ENCODE data around the gene ELOVL2. TPM values are rescaled to one million over a fixed set of nuclear protein-coding genes. Genes with fewer than 3 reads are reported as not detected.
"Not testable (repeated sequence)": the region's sequence is repeated elsewhere in the genome, so short reads cannot be mapped to it uniquely, and the experiment has no call there.

Gene ELOVL2
- total and polyA plus RNA-seq, 2 experiments from 2014 or later, result 0.06 TPM; not detected in 1

- no peak overlapping the region for H3K27ac ChIP-seq
- DNase-seq (ENCODE audit: low read depth in 1 of 2, low spot score in 1 of 2), result peak in 1 of 2 donors; percentile 60
These were observed 34.8 kb downstream of the ELOVL2 start for GRCh38 chr6:11009353-11009752.

GRCh38 chr6:11008821-11009220 is 35.3 kb downstream of the ELOVL2 start:
- TF ChIP-seq CTCF (IDR thresholded peaks at IDR 0.05; ENCODE audit: low read depth, low read length), result no peak
- Histone ChIP-seq H3K4me3 (no peak overlapping the region), H3K36me3 (no peaks in the 10 kb centered on the region), H3K4me1 (ENCODE audit: low read depth) (peaks cover 9% of the 10 kb centered on the region), H3K27ac (no peak overlapping the region), H3K9me3 (ENCODE audit: low read depth) (no peaks in the 10 kb centered on the region), H3K27me3 (no peaks in the 10 kb centered on the region)
- DNase-seq (ENCODE audit: low read depth in 1 of 2, low spot score in 1 of 2), result peak in 1 of 2 donors; percentile 86

More at GRCh38 chr6:11009353-11009752, 34.8 kb downstream of the ELOVL2 start:
- H3K27me3 ChIP-seq, result no peaks in the 10 kb centered on the region
- H3K9me3 ChIP-seq (ENCODE audit: low read depth), result no peaks in the 10 kb centered on the region
- TF ChIP-seq CTCF (IDR thresholded peaks at IDR 0.05; ENCODE audit: low read depth, low read length), result no peak
- H3K4me3 ChIP-seq, result no peak overlapping the region
- H3K4me1 ChIP-seq (ENCODE audit: low read depth), result peaks cover 9% of the 10 kb centered on the region
- H3K36me3 ChIP-seq, result no peaks in the 10 kb centered on the region

- no peaks in the 10 kb centered on the region for H3K9me3 ChIP-seq (ENCODE audit: low read depth)
- no peak overlapping the region for H3K27ac ChIP-seq
- DNase-seq (ENCODE audit: low read depth in 1 of 2, low spot score in 1 of 2), result peak in 1 of 2 donors; percentile 71
- TF ChIP-seq CTCF (IDR thresholded peaks at IDR 0.05; ENCODE audit: low read depth, low read length), result no peak
- H3K4me3 ChIP-seq, result no peak overlapping the region
- H3K36me3 ChIP-seq, result no peaks in the 10 kb centered on the region
- H3K4me1 ChIP-seq (ENCODE audit: low read depth), result peaks cover 9% of the 10 kb centered on the region
- H3K27me3 ChIP-seq, result no peaks in the 10 kb centered on the region
These were observed 36.1 kb downstream of the ELOVL2 start for GRCh38 chr6:11007715-11008608.

- Histone ChIP-seq H3K27ac (no peak overlapping the region), H3K27me3 (no peaks in the 10 kb centered on the region), H3K36me3 (no peaks in the 10 kb centered on the region), H3K4me1 (ENCODE audit: low read depth) (peaks cover 6% of the 10 kb centered on the region), H3K4me3 (no peak overlapping the region), H3K9me3 (ENCODE audit: low read depth) (no peaks in the 10 kb centered on the region)
- TF ChIP-seq CTCF (IDR thresholded peaks at IDR 0.05; ENCODE audit: low read depth, low read length), result no peak
- DNase-seq (ENCODE audit: low read depth in 1 of 2, low spot score in 1 of 2), result no peak
These were observed 38.0 kb downstream of the ELOVL2 start for GRCh38 chr6:11006061-11006460.

GRCh38 chr6:11003297-11003696 is 40.8 kb downstream of the ELOVL2 start:
- not testable (repeated sequence) for H3K4me1 ChIP-seq (ENCODE audit: low read depth); DNase-seq (ENCODE audit: low read depth in 1 of 2, low spot score in 1 of 2); H3K27ac ChIP-seq; H3K4me3 ChIP-seq; H3K9me3 ChIP-seq (ENCODE audit: low read depth); H3K27me3 ChIP-seq; H3K36me3 ChIP-seq

- H3K27ac ChIP-seq, result no peak overlapping the region
- H3K4me3 ChIP-seq, result no peak overlapping the region
- H3K9me3 ChIP-seq (ENCODE audit: low read depth), result no peaks in the 10 kb centered on the region
- no peaks in the 10 kb centered on the region for H3K36me3 ChIP-seq
- no peak for TF ChIP-seq CTCF (IDR thresholded peaks at IDR 0.05; ENCODE audit: low read depth, low read length)
- H3K4me1 ChIP-seq (ENCODE audit: low read depth), result no peaks in the 10 kb centered on the region
- DNase-seq (ENCODE audit: low read depth in 1 of 2, low spot score in 1 of 2), result no peak
- H3K27me3 ChIP-seq, result no peaks in the 10 kb centered on the region
These were observed 41.9 kb downstream of the ELOVL2 start for GRCh38 chr6:11002176-11002575.

Measured in cardiac muscle cell (in vitro differentiated cells and primary cell).